Activated naive CD8-positive, alpha-beta T cell treated with anti-CD3 and anti-CD28 coated beads, Interleukin-2, amount 10 ng/mL, durations not matched to agents 7 days and 5 days (primary cell): ENCODE measurements around the gene GOLGA6C. TPM values are rescaled to one million over a fixed set of nuclear protein-coding genes. Genes with fewer than 3 reads are reported as not detected.

Experiments used
- total RNA-seq, 2 experiments: library from RNA; stranded (reverse); gene quantifications; one replicate each; pipeline ENCODE4 v1.2.3, GENCODE V29; 2021

Gene GOLGA6C
- total RNA-seq, 2 experiments from 2014 or later = not detected

Other genes starting within 250 kb of the GOLGA6C start
- gene PPCDC, start 234.7 kb upstream of the GOLGA6C start, total RNA-seq = 10 to 100 TPM; 16.0 to 16.7 TPM
- 10 to 100 TPM; 45.6 to 45.9 TPM for gene C15orf39, start 56.5 kb upstream of the GOLGA6C start, total RNA-seq
- not detected for gene GOLGA6D, start 24.5 kb downstream of the GOLGA6C start, total RNA-seq
- gene COMMD4, start 77.7 kb downstream of the GOLGA6C start, total RNA-seq = 10 to 100 TPM; 78.2 to 79.3 TPM
- gene NEIL1, start 88.7 kb downstream of the GOLGA6C start, total RNA-seq = 1 to 10 TPM; 8.6 to 9.8 TPM
- gene MAN2C1, start 110.3 kb downstream of the GOLGA6C start, total RNA-seq = 100 to 1,000 TPM; 232 to 235 TPM
- gene SIN3A, start 193.4 kb downstream of the GOLGA6C start, total RNA-seq = 100 to 1,000 TPM; 113 to 119 TPM